GM12878 (cell line): ENCODE results near the gene JUND.
A peak's percentile ranks its signal among the peaks of the same experiment; 100 is the strongest.

Experiments
- CEBPB ChIP-seq, 2 experiments: fragments of 150-350 bp in 1 of 2; IDR thresholded peaks; 2 replicates each; pipeline ENCODE4 v1.6.1; 2012 to 2014; ENCODE audit warnings: low read depth in 2 of 2, low read length in 2 of 2, borderline replicate concordance in 1 of 2, inconsistent platforms in 1 of 2
- CHD2 ChIP-seq: IDR thresholded peaks from 2 replicates; pipeline ENCODE4 v1.6.1; 2011; ENCODE audit warnings: low read depth, low read length, improper control_type of control experiment, borderline replicate concordance
- CTCF ChIP-seq, 3 experiments: IDR thresholded peaks in 2 of 3; conservative IDR thresholded peaks in 1 of 3; 2 replicates each; pipeline ENCODE4 v1.5.1; 2011; ENCODE audit warnings: low read depth in 3 of 3, low read length in 3 of 3, mild to moderate bottlenecking in 3 of 3, control low read depth in 2 of 3, moderate library complexity in 2 of 3, inconsistent platforms in 1 of 3, mixed read lengths in 1 of 3; ENCODE audit not compliant: control insufficient read depth in 2 of 3, insufficient read depth in 1 of 3; ENCODE audit errors: extremely low read depth in 1 of 3
- DPF2 ChIP-seq: fragments of 450-650 bp; IDR thresholded peaks from 2 replicates; pipeline ENCODE4 v1.6.1; 2017; ENCODE audit warnings: mild to moderate bottlenecking
- IRF4 ChIP-seq: IDR thresholded peaks from 2 replicates; pipeline ENCODE4 v1.6.1; 2011; ENCODE audit warnings: low read depth, low read length
- MAX ChIP-seq: IDR thresholded peaks from 2 replicates; pipeline ENCODE4 v1.6.1; 2012; ENCODE audit warnings: low read depth, low read length, improper control_type of control experiment
- SREBF2 ChIP-seq: IDR thresholded peaks from 2 replicates; pipeline ENCODE4 v1.6.1; 2012; ENCODE audit warnings: mild to moderate bottlenecking, low read length
- ZNF274 ChIP-seq: IDR thresholded peaks from one replicate; pipeline ENCODE4 v1.8.0; 2011; ENCODE audit not compliant: insufficient read length, insufficient read depth

DNA sequence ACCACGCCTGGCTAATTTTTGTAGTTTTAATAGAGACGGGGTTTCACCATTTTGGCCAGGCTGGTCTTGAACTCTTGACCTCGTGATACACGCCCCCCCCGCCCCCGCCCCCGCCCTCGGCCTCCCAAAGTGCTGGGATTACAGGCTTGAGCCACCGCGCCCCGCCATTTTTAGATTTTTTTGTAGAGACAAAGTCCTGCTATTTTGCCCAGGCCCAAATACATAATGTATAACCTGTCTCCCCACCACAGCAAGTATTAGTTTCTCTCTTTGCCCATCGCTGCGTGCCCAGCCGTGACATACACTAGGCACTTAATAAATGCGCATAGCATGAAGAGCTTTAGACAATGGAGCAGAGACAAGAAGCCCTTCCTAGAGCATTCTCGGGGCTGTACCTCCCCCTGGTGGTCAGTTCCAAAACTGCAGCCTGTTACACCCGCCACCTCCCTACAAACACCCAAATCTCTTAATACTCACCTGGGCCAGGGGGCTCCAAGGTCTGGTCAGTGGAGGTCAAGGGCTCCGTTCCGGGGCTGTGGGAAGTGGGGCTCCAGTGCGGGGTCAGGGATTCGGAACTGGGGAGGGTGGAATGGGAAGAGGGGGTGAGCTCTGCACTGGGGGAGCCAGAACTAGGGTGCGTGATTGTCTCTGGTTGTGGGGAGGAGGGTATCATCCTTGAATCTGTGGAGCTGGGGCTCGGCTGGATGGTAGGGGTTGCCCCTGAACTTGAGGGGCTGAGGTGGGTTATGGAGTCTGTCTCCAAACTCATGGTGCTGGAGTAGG lies 29.6 kb downstream of the JUND start:
- TF ChIP-seq CTCF (IDR thresholded peaks at IDR 0.05 in 2 of 3, conservative IDR thresholded peaks at IDR 0.05 in 1 of 3; ENCODE audit: control insufficient read depth in 2 of 3, extremely low read depth in 1 of 3, insufficient read depth in 1 of 3, low read depth in 3 of 3, low read length in 3 of 3) (peak; percentile 90 to 97 (median 96)), CHD2 (no peak), MAX (no peak), IRF4 (no peak), DPF2 (no peak), SREBF2 (no peak), CEBPB (IDR thresholded peaks at IDR 0.05; ENCODE audit: borderline replicate concordance in 1 of 2, low read depth in 2 of 2, low read length in 2 of 2) (no peak), ZNF274 (no peak)
